Upper lobe of right lung (tissue), 1 donor: ENCODE results near the gene KIR2DL4. TPM values are rescaled to one million over a fixed set of nuclear protein-coding genes. Genes with fewer than 3 reads are reported as not detected.
"Not testable (repeated sequence)": the region's sequence is repeated elsewhere in the genome, so short reads cannot be mapped to it uniquely, and the experiment has no call there.

Source experiments
- ATAC-seq: fragments of 200-7000 bp; cut with Tn5 transposase; one replicate; pipeline ENCODE4 v1.9.1; 2020; ENCODE audit warnings: mild to moderate bottlenecking, moderate library complexity
- DNase-seq: peaks from one replicate; pipeline ENCODE4 v3.0.0-alpha.2; 2020
- H3K27ac ChIP-seq: fragments of 200-600 bp; one replicate; pipeline ENCODE4 v1.8.0; 2022
- H3K27me3 ChIP-seq: fragments of 200-600 bp; one replicate; pipeline ENCODE4 v1.8.0; 2022; ENCODE audit warnings: mild to moderate bottlenecking
- H3K36me3 ChIP-seq: fragments of 200-600 bp; one replicate; pipeline ENCODE4 v1.8.0; 2022
- H3K4me1 ChIP-seq: fragments of 200-600 bp; one replicate; pipeline ENCODE4 v1.8.0; 2022
- H3K4me3 ChIP-seq: fragments of 200-600 bp; one replicate; pipeline ENCODE4 v1.8.0; 2022; ENCODE audit warnings: mild to moderate bottlenecking
- H3K9me3 ChIP-seq: fragments of 200-600 bp; one replicate; pipeline ENCODE4 v1.8.0; 2022
- intact Hi-C: fragments of 100-400 bp; cut with DNase I; formaldehyde crosslinking; loops from one replicate; pipeline ENCODE4 v1.11.0; 2022
- total RNA-seq: library from RNA; stranded (reverse); fragmentation: NEBNext Ultra II Directional; extraction: Animal tissue kit (Norgen Biotek cat#: 25700); gene quantifications from one replicate; pipeline ENCODE4 v1.2.1, GENCODE V29; 2021
- TF ChIP-seq, protein P1 (sequence below): fragments of 200-600 bp; IDR thresholded peaks from one replicate; pipeline ENCODE4 v1.8.0; 2022; ENCODE audit warnings: antibody characterized with exemption
- donor health status: DM: no; HTN: yes; CAD: no; lungs with severe emphysema.

KIR2DL4 gene
- total RNA-seq, 1 donor from 2014 or later = 0.46 TPM

- ATAC-seq (no peak), DNase-seq (no peak)
- intact Hi-C loops = no loop called here
- TF ChIP-seq, protein P1, sequence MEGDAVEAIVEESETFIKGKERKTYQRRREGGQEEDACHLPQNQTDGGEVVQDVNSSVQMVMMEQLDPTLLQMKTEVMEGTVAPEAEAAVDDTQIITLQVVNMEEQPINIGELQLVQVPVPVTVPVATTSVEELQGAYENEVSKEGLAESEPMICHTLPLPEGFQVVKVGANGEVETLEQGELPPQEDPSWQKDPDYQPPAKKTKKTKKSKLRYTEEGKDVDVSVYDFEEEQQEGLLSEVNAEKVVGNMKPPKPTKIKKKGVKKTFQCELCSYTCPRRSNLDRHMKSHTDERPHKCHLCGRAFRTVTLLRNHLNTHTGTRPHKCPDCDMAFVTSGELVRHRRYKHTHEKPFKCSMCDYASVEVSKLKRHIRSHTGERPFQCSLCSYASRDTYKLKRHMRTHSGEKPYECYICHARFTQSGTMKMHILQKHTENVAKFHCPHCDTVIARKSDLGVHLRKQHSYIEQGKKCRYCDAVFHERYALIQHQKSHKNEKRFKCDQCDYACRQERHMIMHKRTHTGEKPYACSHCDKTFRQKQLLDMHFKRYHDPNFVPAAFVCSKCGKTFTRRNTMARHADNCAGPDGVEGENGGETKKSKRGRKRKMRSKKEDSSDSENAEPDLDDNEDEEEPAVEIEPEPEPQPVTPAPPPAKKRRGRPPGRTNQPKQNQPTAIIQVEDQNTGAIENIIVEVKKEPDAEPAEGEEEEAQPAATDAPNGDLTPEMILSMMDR = no peak
- Histone ChIP-seq H3K27me3 (peaks cover 2% of the 10 kb centered on the region), H3K4me3 (no peak overlapping the region), H3K27ac (no peak overlapping the region), H3K4me1 (no peaks in the 10 kb centered on the region), H3K36me3 (no peaks in the 10 kb centered on the region), H3K9me3 (no peaks in the 10 kb centered on the region)
Observed at GRCh38 chr19:54804101-54804500, 691 bp downstream of the KIR2DL4 start.

GRCh38 chr19:54804571-54804970 lies 1.2 kb downstream of the KIR2DL4 start:
- H3K27me3 ChIP-seq = peaks cover 2% of the 10 kb centered on the region
- no peak overlapping the region for H3K4me3 ChIP-seq
- no peaks in the 10 kb centered on the region for H3K4me1 ChIP-seq
- intact Hi-C loops = no loop called here
- DNase-seq (no peak), ATAC-seq (no peak)
- H3K36me3 ChIP-seq = no peaks in the 10 kb centered on the region
- H3K9me3 ChIP-seq = no peaks in the 10 kb centered on the region
- TF ChIP-seq, protein P1 = no peak
- H3K27ac ChIP-seq = no peak overlapping the region

DNA sequence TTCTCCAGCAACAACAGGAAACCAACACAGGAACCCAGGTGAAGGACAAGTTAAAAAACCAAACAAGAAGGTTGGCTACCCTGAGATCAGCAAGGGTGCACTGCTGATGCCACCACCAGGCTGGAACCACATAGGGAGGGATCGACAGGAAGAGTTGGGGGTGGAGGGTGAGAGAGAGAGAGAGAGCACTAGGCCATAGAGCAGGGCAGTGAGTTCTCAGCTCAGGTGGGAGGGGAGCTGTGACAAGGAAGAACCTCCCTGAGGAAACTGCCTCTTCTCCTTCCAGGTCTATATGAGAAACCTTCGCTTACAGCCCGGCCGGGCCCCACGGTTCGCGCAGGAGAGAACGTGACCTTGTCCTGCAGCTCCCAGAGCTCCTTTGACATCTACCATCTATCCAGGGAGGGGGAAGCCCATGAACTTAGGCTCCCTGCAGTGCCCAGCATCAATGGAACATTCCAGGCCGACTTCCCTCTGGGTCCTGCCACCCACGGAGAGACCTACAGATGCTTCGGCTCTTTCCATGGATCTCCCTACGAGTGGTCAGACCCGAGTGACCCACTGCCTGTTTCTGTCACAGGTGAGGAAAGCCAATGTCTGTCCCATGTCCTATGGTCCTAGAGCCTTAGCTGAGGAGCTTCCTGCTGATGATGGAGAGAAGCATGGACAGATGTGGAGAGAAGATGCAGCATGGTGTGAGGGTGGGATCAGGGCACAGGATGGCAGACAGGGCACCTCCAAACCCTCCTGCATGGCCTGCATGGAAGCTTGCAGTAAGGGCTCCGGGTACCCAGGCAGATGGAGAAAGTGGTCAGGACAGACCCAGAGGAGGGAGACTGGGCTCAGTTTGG lies 2.5 kb downstream of the KIR2DL4 start:
- Histone ChIP-seq H3K4me1 (no peaks in the 10 kb centered on the region), H3K36me3 (no peaks in the 10 kb centered on the region), H3K27ac (no peak overlapping the region), H3K9me3 (no peaks in the 10 kb centered on the region), H3K27me3 (peaks cover 2% of the 10 kb centered on the region), H3K4me3 (no peak overlapping the region)
- TF ChIP-seq, protein P1 = no peak
- intact Hi-C loops = no loop called here
- no peak for DNase-seq
- ATAC-seq = no peak

DNA sequence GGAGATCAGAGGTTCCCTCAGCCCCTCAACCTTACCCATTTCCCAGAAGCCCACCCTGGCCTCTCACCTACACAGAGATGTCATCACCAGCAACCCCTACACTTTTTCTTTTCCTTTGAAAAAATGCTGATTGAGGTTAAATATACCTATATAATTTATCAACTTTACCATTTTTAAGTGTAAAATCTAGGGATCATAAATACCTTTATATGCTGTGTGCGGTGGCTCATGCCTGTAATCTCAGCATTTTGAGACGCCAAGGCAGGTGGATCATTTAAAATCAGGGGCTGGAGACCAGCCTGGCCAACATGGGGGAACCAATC lies 3.1 kb downstream of the KIR2DL4 start:
- Histone ChIP-seq H3K36me3 (no peaks in the 10 kb centered on the region), H3K27ac (no peak overlapping the region), H3K4me3 (no peak overlapping the region), H3K9me3 (no peaks in the 10 kb centered on the region), H3K27me3 (peaks cover 2% of the 10 kb centered on the region), H3K4me1 (no peaks in the 10 kb centered on the region)
- intact Hi-C loops = no loop called here
- TF ChIP-seq, protein P1 = no peak
- ATAC-seq (no peak), DNase-seq (no peak)

GRCh38 chr19:54814571-54814970 lies 11.2 kb downstream of the KIR2DL4 start:
- H3K9me3 ChIP-seq, H3K27ac ChIP-seq, H3K36me3 ChIP-seq, ATAC-seq, H3K4me1 ChIP-seq, DNase-seq, H3K4me3 ChIP-seq, intact Hi-C loops, H3K27me3 ChIP-seq: not testable (repeated sequence)

- H3K27me3 ChIP-seq, H3K4me1 ChIP-seq, DNase-seq, ATAC-seq, H3K36me3 ChIP-seq, H3K27ac ChIP-seq, intact Hi-C loops, H3K4me3 ChIP-seq, H3K9me3 ChIP-seq: not testable (repeated sequence)
Observed at GRCh38 chr19:54816251-54816650, 12.8 kb downstream of the KIR2DL4 start, which contains the start of gene KIR3DL1. TSS of gene KIR3DL1 (plus strand) at chr19:54816468.
